ENCODE data around the gene CBLB.

DNA sequence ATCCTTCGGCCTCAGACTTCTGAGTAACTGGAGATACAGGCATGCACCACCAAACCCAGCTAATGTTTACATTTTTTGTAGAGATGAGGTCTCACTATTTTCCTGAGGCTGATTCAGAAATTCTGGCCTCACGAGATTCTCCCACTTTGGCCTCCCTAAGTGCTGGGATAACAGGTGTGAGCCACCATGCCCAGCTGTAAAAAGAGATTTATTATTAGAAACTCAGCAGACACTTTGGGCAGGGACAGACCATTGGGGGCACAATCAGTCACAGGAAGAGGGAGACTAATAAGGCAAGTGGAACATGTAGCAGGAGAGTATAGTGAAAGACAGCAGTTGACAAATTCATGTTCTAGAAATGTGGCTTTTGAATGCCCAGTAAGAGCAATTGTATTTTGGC is 249.2 kb downstream of the CBLB start:
- TF ChIP-seq, protein P1, sequence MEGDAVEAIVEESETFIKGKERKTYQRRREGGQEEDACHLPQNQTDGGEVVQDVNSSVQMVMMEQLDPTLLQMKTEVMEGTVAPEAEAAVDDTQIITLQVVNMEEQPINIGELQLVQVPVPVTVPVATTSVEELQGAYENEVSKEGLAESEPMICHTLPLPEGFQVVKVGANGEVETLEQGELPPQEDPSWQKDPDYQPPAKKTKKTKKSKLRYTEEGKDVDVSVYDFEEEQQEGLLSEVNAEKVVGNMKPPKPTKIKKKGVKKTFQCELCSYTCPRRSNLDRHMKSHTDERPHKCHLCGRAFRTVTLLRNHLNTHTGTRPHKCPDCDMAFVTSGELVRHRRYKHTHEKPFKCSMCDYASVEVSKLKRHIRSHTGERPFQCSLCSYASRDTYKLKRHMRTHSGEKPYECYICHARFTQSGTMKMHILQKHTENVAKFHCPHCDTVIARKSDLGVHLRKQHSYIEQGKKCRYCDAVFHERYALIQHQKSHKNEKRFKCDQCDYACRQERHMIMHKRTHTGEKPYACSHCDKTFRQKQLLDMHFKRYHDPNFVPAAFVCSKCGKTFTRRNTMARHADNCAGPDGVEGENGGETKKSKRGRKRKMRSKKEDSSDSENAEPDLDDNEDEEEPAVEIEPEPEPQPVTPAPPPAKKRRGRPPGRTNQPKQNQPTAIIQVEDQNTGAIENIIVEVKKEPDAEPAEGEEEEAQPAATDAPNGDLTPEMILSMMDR (IDR thresholded peaks at IDR 0.05): no peak
- no peak for TF ChIP-seq POLR2A (IDR thresholded peaks at IDR 0.05)
